Common myeloid progenitor, CD34-positive (primary cell): ENCODE measurements around the gene DENND6B.

ENCODE experiments used
- CTCF ChIA-PET: fragments of 350-600 bp; sonication (Branson Sonifier 250); formaldehyde crosslinking; loops from one replicate; lab custom pipeline; 2021; ENCODE audit warnings: antibody characterized with exemption; lab: Charles Lee
- POLR2A ChIA-PET: fragments of 350-600 bp; sonication (Branson Sonifier 250); formaldehyde crosslinking; loops from one replicate; lab custom pipeline; 2021; ENCODE audit warnings: antibody characterized with exemption; lab: Charles Lee
- DNase-seq, 3 donors: peaks; one replicate each; pipeline versions ENCODE4 v3.0.0 to v3.0.0-alpha.2; 2013
- H3K27ac ChIP-seq, 2 experiments: 1 replicate in 1 of 2; 2 replicates in 1 of 2; pipeline ENCODE4 v1.7.0; 2013; ENCODE audit warnings: inconsistent platforms in 2 of 2, low read length in 2 of 2, mild to moderate bottlenecking in 2 of 2, low read depth in 1 of 2, moderate library complexity in 1 of 2; ENCODE audit not compliant: severe bottlenecking in 2 of 2, insufficient read depth in 1 of 2, poor library complexity in 1 of 2
- H3K27me3 ChIP-seq, 5 experiments: replicated peaks in 2 of 5; 1 replicate in 3 of 5; 2 replicates in 2 of 5; pipeline versions ENCODE4 v1.6.1 to v1.7.0; 2013; ENCODE audit warnings: low read length in 4 of 5, mild to moderate bottlenecking in 2 of 5, moderate library complexity in 2 of 5, inconsistent platforms in 1 of 5; ENCODE audit not compliant: insufficient read depth in 5 of 5, control insufficient read depth in 4 of 5
- H3K36me3 ChIP-seq, 4 experiments: 1 replicate in 2 of 4; 2 replicates in 2 of 4; pipeline versions ENCODE4 v1.6.1 to v1.7.0; 2013; ENCODE audit warnings: low read length in 3 of 4, control low read depth in 1 of 4, mild to moderate bottlenecking in 1 of 4; ENCODE audit not compliant: control insufficient read depth in 4 of 4, insufficient read depth in 4 of 4
- H3K4me1 ChIP-seq, 4 experiments: 1 replicate in 3 of 4; 2 replicates in 1 of 4; pipeline versions ENCODE4 v1.6.1 to v1.7.1; 2013; ENCODE audit warnings: low read length in 3 of 4, mild to moderate bottlenecking in 3 of 4, control low read depth in 1 of 4, inconsistent platforms in 1 of 4, moderate library complexity in 1 of 4; ENCODE audit not compliant: control insufficient read depth in 4 of 4, insufficient read depth in 4 of 4; ENCODE audit errors: control extremely low read depth in 1 of 4
- H3K4me3 ChIP-seq, 7 experiments: 1 replicate in 4 of 7; 2 replicates in 3 of 7; pipeline versions ENCODE4 v1.5.1 to v1.7.0; 2013; ENCODE audit warnings: mild to moderate bottlenecking in 7 of 7, low read length in 6 of 7, moderate library complexity in 6 of 7, inconsistent platforms in 2 of 7, low read depth in 2 of 7, control low read depth in 1 of 7; ENCODE audit not compliant: insufficient read depth in 4 of 7, control insufficient read depth in 1 of 7; ENCODE audit errors: extremely low read depth in 1 of 7
- H3K9me3 ChIP-seq, 5 experiments: 1 replicate in 4 of 5; 2 replicates in 1 of 5; pipeline versions ENCODE4 v1.6.1 to v1.7.1; 2013; ENCODE audit warnings: low read length in 4 of 5, mild to moderate bottlenecking in 2 of 5, inconsistent platforms in 1 of 5, low read depth in 1 of 5, moderate library complexity in 1 of 5; ENCODE audit not compliant: control insufficient read depth in 4 of 5, insufficient read depth in 2 of 5; ENCODE audit errors: control extremely low read depth in 1 of 5
- WGBS: methylation state at CpG from one replicate; pipeline ENCODE4 v1.1.5; 2013; ENCODE audit not compliant: insufficient coverage; 5-methylcytosine and 5-hydroxymethylcytosine counted together

DENND6B gene

DNA sequence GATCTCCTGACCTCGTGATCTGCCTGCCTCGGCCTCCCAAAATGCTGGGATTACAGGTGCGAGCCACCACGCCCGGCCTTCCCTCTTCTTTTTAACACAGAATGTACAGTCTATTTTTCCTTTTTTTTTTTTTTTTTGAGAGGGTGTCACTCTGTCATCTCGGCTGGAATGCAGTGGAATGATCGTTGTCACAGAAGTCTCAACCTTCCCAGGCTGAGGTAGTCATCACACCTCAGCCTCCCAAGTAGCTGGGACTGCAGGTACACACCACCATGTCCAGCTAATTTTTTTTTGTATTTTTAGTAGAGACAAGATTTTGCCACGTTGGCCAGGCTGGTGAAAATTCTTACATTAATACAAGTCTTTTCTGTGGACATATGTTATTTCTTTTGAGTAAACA, 29.4 kb upstream of the DENND6B start:
- peak overlapping the region in 1 of 2 experiments; percentile 5 for H3K27ac ChIP-seq
- ChIA-PET POLR2A (interaction anchor here (0.6 to 0.7 kb wide), 2 partner anchors 8 to 56 kb away, joined by 3 to 6 read pairs; no protein-coding TSS in a partner anchor), CTCF (interaction anchor here (1.2 to 2.6 kb wide), 2 partner anchors 13 to 15 kb away, joined by 4 to 10 read pairs; no protein-coding TSS in a partner anchor)
- no peak for DNase-seq
- 100% methylated on average over 1 of the region's 8 CpGs for WGBS
- H3K4me3 ChIP-seq: no peak overlapping the region
- H3K4me1 ChIP-seq: peaks cover 0 to 4% (median 0%) of the 10 kb centered on the region in 4 experiments
- H3K36me3 ChIP-seq: peaks cover 0 to 29% (median 14%) of the 10 kb centered on the region in 4 experiments
- H3K9me3 ChIP-seq: peaks cover 0 to 3% (median 0%) of the 10 kb centered on the region in 5 experiments
- no peaks in the 10 kb centered on the region for H3K27me3 ChIP-seq

DNA sequence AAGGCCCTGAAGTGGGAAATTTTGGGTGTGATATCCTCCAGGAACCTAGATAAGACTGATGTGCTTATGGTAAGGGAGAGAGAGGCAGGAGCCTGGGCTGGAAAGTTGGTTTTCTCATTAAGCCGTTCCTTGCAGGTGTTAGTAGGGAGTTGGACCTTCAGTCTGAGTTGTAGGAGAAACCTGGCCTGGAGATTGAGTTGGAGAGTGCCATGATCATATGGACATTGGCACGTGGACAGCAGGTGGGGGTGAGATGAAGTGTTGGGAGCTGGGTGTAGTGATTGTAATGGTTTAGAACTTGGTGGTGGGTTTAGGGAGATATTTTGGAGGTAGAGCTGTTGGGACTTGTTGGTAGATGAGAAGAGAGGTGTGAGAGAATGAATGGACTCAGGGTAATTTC, 21.2 kb upstream of the DENND6B start:
- Histone ChIP-seq H3K27me3 (no peaks in the 10 kb centered on the region), H3K27ac (no peak overlapping the region), H3K4me1 (peaks cover 0 to 7% (median 4%) of the 10 kb centered on the region in 4 experiments), H3K4me3 (no peak overlapping the region), H3K9me3 (no peaks in the 10 kb centered on the region), H3K36me3 (peaks cover 2 to 32% (median 11%) of the 10 kb centered on the region in 4 experiments)
- no peak for DNase-seq
- ChIA-PET POLR2A (no interaction called here), CTCF (interaction anchor here (1.2 to 2.3 kb wide), 2 partner anchors 18 to 72 kb away, joined by 3 to 6 read pairs; no protein-coding TSS in a partner anchor)
- 92% methylated on average over 1 of the region's 2 CpGs for WGBS

DNA sequence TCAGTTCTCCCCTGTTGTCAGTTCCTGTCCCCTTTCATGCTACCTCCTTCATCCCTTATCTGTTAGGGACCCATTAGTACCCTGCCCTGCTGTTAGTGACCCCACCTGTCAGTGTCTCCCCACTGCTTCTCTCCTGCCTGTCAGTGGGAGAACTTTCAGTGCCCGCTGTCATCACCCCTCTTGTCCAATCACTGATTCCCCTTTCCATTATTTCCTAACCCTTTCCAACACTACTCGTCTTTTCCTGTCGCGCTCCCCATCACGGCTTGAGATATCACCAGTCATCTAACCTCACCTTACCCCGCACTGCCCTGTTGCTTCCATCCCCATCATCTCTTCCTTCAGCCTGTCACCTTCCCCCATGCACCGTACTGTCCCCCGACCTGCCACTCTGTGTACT, 20.3 kb upstream of the DENND6B start:
- no peaks in the 10 kb centered on the region for H3K27me3 ChIP-seq
- H3K36me3 ChIP-seq: peaks cover 1 to 27% (median 7%) of the 10 kb centered on the region in 4 experiments
- CTCF ChIA-PET: interaction anchor here (2.3 kb wide), 1 partner anchor 19 kb away, joined by 6 read pairs; no protein-coding TSS in a partner anchor
- POLR2A ChIA-PET: no interaction called here
- WGBS: 88% methylated on average over 8 of the region's 8 CpGs
- H3K27ac ChIP-seq: no peak overlapping the region
- peaks cover 0 to 13% (median 12%) of the 10 kb centered on the region in 4 experiments for H3K4me1 ChIP-seq
- no peak for DNase-seq
- H3K9me3 ChIP-seq: no peaks in the 10 kb centered on the region
- H3K4me3 ChIP-seq: no peak overlapping the region

DNA sequence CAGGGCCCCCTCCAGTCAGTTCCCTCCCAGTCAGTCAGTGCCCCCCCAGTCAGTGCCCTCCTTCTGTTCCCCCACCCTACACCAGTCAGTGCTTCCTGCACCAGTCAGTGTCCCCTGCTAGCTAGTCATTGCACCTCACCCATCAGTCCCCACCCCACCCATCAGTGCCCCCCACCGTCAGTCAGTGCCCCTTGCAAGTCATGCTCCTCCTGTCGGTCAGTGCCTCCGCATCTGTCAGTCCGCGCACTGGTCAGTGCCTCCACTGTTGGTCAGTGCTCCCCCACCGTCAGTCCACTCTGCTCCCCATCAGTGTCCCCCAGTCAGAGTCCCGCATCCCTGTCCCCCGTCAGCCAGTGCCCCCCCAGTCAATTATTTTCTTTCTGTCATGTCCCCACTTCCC, 19.7 kb upstream of the DENND6B start:
- POLR2A ChIA-PET: no interaction called here
- DNase-seq: no peak
- no peaks in the 10 kb centered on the region for H3K9me3 ChIP-seq
- no peak overlapping the region for H3K27ac ChIP-seq
- CTCF ChIA-PET: interaction anchor here (2.3 kb wide), 1 partner anchor 20 kb away, joined by 6 read pairs; no protein-coding TSS in a partner anchor
- peaks cover 0 to 25% (median 6%) of the 10 kb centered on the region in 4 experiments for H3K36me3 ChIP-seq
- 87% methylated on average over 6 of the region's 8 CpGs for WGBS
- H3K4me3 ChIP-seq: no peak overlapping the region
- no peaks in the 10 kb centered on the region for H3K27me3 ChIP-seq
- peaks cover 0 to 17% (median 16%) of the 10 kb centered on the region in 4 experiments for H3K4me1 ChIP-seq

DNA sequence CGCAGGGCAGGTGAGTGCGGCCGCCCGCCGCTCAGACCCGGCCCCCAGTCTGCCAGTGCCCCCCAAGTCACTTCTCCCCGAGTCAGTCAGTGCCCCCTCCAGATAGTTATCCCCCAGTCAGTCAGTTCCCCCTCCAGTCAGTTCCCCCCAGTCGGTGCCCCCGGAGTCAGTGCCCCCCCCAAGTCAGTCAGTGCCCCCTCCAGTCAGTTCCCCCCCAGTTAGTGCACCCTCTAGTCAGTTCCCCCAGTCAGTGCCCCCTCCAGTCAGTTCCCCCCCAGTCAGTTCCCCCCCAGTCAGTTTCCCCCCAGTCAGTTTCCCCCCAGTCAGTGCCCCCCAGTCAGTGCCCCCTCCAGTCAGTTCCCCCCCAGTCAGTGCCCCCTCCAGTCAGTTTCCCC, 16.7 kb upstream of the DENND6B start:
- Histone ChIP-seq H3K4me1 (peaks cover 0 to 17% (median 16%) of the 10 kb centered on the region in 4 experiments), H3K36me3 (peaks cover 0 to 20% (median 5%) of the 10 kb centered on the region in 4 experiments), H3K27me3 (no peaks in the 10 kb centered on the region), H3K4me3 (peak overlapping the region; percentile 72 to 86 (median 78)), H3K27ac (peak overlapping the region; percentile 61 to 89), H3K9me3 (no peaks in the 10 kb centered on the region)
- ChIA-PET POLR2A (no interaction called here), CTCF (interaction anchor here (0.6 kb wide), 1 partner anchor 12 kb away, joined by 4 read pairs; no protein-coding TSS in a partner anchor)
- WGBS: no CpG with 5 or more reads among the region's 9 CpGs
- DNase-seq: peak in 1 of 3 donors; percentile 34

DNA sequence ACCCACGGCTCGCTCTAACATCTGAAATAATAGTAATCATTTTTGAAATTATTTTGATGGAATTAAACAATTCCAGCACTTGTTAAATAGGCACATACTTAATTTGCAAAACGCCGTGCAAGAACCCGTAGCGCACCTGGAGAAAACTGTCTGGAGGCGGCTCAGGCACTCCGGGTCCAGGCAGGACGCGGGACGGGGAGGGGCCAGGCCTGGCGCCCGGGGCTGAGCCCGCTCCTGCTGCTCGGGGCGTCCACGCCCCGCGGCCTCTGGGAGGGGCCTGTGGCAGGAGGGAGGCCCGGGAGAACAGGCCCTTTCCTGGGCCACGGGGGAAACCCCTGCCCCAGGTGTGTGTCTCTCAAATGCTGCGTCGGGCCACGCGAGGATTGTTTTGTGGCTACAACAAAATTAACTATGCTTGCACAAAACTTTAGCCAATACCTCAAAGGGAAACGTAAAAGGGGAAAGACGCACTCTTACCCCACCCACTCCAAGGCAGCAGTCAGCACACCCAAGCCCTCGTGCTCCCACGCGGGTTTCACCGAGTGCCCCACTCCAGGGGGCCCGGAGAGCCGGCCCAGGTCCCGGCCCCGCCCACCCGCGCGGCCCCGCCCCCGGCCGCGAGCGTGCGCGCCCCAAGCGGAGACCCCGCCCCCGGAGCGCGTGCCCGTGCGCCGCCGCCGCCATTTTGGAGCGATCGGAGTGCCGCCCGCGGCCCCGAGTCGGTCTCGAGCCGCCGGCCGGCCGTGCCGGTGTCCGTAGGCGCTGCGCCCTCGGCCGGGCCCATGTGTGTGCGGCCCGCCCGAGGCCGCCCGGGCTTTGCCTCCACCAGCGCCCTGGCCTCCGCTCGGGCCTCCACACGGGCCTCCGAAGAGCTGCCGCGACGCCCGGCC, 16.1 kb upstream of the DENND6B start, which contains the start of gene PPP6R2:
TSS of gene PPP6R2 (plus strand) at position 677 of the 890 bp plus-strand sequence. CDS start 50,582 bp downstream, outside the sequence.
- POLR2A ChIA-PET: interaction anchor here (0.8 kb wide), 1 partner anchor 9 kb away, joined by 3 read pairs; no protein-coding TSS in a partner anchor
- Histone ChIP-seq H3K27ac (peak within 1 kb of the TSS; percentile 61 to 89), H3K36me3 (peaks cover 0 to 14% (median 4%) of the 10 kb centered on the region in 4 experiments), H3K4me1 (peaks cover 0 to 17% (median 16%) of the 10 kb centered on the region in 4 experiments), H3K4me3 (peak within 1 kb of the TSS; percentile 72 to 86 (median 78)), H3K9me3 (no peaks in the 10 kb centered on the region), H3K27me3 (no peaks in the 10 kb centered on the region)
- under 1% methylated on average over 55 of the region's 87 CpGs for WGBS
- CTCF ChIA-PET: interaction anchor here (0.6 to 3.0 kb wide), 11 partner anchors 13 to 101 kb away, joined by 4 to 46 read pairs (median 17); partner anchors contain the start of genes DENND6B and HDAC10
- DNase-seq: peak; percentile 64 to 75 (median 70)
